GM18502 (cell line): ENCODE measurements around the gene GSG1.

Experiments used
- ATAC-seq: cut with Tn5 transposase; IDR thresholded peaks from one replicate; pipeline ENCODE4 v1.9.1; 2021; ENCODE audit warnings: mild to moderate bottlenecking; ENCODE audit not compliant: unreplicated experiment, poor library complexity

The GSG1 gene

DNA sequence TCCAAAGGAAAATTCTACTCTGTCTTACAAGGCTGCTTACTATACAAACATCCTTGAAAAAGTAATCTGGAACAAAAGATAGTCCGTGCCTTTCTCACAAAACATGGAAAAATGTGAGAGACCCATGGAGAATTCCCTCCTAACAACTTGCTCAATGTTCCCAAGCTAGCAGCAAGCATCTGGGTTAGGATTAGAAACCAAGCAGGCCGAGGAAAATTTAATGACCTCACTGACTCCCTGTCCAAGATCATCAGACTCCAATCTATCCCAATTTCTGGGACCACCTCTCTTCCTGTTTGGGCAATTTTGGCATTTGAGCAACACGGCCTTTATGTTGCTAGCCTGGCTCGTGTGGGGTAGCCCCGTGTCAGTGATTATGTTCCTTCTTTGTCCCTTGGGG, 18.1 kb upstream of the GSG1 start:
- no peak for ATAC-seq

DNA sequence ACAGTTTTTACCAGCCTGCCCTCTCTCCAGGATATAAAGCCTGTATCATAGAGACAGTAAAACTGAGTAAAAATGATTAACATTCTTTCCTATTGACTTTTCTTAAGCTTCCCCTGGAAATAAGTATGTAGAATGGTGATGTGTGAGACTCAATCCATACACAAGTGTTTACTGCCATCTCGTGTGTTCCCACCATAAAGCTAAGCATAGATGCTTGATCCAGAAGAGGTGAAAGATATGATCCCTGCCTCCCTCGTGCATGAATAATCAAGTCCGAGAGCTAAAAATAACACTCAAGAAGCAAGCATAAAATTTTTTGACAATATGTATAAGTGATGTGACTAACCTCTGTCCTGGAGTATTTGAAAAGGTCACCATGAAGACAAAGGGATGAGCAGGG, 16.9 kb upstream of the GSG1 start:
- no peak for ATAC-seq

DNA sequence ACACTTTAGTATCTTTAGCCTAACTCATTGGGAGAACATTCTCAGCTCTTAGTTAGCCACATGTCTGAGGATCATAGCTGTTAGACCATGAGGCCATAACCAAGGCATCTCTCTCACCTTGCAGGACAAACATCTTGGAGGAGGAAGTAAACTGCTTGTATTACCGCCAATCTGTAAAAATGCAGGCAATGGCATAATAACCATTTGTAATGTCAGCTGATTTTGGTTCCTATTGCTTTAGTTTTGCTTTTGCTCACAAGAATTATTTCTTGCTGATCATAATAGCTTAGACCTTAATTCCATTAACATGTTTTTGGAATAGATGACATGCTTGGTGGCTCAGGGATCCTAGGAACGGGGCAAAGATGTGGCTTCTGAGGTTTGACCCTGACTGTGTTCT, 16.4 kb upstream of the GSG1 start:
- ATAC-seq: no peak

DNA sequence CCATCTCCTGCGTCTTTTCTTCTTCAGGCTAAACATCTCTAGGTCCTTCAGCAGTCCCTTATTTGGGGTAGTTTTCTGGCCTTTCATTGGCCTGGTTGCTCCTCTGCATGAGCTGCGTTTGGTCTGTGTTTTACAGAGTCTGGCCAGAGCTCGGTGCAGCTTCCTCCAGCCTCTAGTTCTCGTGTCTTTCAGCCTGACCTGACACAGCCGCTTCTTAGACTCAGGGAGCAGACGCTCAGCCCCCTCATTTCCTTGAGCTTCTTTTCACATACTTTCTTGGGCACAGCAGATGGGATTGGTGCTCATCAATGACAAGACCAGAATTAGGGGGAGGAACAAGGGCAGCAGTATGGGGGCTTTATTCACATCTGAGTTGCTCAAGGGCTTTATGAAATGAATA, 13.6 kb upstream of the GSG1 start:
- no peak for ATAC-seq

DNA sequence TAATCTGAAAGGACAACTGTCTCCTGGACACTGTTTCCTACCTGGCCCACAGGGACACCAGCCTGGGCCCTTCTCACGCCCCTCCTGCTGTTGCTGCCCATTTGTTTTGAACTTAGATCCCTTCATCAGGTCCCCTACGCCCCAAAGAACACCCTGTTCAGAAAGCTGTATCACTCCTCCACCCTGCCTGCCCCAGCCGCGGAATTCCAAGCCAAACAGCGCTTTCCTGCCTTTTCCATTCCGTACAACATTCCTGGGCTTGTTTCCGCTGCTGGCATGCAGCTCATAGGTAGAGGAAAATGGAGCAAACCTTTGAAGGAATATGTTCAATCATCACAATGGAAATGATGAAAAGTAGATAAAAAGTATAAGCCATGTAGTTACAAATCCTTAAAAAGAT, 12.8 kb upstream of the GSG1 start:
- ATAC-seq: no peak

DNA sequence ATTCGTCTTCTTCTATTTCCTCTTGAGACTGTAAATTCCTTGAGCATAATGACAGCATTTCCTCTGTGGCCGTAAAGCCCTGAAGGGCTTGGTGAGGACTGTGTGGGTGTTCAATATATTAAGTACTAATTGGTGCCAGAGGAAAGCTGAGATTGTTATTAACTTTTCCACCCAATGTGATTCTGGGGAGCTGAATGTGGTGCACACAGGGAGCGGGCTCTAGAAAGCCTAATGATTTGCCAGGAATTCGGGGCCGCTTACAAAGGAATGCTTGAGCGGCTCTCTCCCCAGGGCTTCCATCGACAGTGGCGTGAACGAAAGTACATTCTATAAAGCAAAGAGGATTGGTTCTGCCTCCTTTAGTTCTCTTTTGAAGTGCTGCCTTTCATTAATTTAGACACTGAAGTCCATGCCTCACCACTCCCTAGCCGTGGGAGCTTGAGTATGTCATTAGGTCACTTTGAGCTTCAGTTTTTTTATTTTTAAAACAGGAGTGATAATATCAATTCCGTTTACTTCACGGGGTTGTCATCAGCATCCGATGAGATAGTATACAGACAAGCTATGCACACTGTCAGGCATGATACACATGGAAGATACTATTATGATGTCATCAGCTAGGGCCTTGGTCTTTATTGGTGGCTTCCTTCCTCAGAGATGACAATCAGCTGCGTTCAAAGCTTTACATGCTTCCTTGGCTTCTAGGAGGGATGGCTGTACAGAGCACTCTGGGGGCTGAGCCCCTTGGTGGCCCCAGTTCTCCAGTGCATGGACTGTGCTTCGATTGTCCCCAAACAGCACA, 11.0 kb upstream of the GSG1 start:
- ATAC-seq: no peak

DNA sequence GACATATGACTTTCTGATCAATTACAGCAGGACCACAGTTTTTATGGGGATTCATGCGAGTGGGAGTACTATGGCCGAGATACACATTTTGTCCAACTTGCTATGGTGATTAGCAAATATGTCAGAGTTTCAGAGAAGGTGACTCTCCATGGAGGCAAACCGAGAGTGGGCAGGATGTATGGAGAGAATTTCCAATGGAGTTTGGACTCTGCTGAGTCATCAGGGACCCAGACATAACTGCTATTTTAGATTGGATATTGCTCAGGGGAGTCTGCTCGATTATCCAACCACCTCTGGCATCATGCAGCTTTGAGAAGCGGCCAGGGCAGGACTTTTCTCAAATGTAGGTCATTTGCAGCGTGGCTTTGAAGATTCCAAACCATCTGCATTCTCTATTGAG, 9.5 kb upstream of the GSG1 start:
- ATAC-seq: no peak

DNA sequence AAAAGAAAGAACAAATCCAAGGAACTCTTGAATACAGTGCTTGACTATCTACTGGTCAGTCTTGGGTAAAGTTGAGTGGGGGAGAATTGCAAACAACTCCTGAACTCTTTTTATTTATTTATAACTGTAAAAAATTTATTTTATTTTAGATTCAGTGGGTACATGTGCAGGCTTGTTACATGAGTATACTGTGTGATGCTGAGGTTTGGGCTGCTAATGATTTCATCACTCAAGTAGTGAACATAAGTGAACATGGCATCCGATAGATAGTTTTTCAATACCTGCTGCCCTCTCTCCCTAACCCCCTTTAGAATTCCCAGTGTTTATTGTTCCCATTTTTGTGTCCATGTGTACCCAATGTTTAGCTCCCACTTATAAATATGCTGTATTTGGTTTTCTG, 3.2 kb upstream of the GSG1 start:
- ATAC-seq: no peak

DNA sequence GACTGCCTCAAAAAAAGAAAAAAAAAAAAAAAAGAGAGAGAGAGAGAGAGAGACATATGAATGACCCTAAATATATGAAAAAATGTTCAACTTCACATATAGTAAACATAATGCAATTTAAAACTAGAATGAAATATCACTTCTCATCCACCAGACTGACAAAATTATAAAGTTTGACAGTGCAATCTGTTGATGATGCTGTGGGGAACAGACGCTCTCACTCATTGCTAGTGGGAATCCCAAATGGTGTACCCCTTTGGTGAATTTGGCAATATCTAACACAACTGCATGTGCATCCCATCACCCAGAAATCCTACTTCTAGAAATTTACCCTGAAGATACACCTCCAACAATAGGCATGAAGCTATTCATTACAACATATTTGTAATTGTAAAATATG, 2.3 kb upstream of the GSG1 start:
- no peak for ATAC-seq

DNA sequence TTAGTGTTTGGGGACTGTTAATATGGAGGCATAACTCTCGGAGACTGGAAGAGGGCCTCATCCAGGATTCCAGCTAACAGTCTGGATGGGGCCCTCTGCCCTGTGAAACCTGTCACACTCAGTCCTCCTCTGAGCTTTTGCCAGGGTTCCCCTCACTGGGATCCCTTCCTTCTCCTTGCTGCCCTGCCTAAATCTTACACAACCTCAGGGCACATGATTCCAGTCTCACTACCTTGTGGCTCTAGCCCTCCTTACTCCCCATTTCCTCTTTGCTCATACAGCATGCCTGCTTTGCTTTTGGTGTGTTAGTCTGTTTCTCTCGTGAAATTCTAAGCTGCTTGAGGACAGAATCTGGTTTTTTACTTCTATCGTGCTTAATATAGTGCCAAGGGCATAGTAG, 942 bp upstream of the GSG1 start:
- ATAC-seq: no peak

DNA sequence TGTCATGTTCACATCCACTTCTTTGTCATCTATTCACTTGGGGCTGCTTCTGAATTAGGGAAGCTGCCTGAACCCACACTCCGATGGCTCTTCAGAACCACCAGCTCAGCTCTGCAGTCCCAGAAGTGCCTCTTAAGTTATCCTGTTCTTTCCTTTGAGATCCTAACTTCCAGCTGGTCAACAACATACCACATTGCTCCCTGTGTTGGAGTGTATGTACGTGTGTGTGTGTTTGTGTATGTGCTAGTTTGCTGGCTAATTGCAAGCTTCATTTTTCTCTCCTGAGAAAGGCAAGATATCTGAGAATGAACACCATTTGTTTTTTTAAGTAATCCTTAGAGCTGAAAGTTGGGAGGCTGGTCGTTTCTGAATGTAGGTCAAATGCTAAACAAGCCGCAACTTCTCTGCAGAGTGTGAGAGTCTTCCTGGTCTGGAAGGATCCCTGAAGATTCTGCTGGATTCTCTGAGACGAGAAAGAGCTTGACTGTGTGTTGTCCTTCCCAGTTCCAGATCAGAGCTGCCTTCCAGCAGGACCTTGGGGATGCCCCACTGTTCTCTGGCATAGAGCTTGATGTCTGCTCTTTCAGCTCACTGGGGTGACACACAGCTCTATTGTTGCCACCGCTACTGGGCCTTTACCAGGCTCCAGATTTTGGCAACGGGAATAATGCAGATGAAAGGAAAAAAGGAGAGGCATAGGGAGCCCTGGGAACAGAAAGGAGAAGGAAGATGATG, 839 bp downstream of the GSG1 start:
- no peak for ATAC-seq

DNA sequence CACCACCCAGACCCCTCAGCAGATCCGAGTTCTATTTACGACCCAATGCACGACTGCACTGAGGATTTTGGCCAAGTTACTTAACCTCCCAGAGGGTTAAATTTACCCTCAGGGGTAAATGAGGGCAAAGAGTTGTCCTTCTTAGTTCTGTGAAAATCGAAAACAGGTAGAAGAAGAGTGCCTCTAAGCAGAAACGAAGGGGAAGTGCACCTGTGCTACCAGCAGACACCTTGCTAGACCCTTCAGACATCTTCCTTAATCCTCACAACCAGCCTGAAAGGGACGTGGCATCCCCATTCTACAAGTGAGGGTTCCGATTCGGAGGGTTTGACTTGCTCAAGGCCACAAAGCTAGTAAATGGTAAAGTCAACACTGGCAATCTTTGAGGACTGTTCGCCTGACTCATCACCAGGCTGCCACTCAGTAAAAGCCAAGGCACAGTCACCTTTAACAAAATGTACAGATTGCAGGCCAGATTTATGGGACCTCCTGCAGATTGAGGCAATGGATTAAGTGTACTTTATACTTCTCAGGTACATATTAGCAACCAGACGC, 1.6 kb downstream of the GSG1 start:
- no peak for ATAC-seq

DNA sequence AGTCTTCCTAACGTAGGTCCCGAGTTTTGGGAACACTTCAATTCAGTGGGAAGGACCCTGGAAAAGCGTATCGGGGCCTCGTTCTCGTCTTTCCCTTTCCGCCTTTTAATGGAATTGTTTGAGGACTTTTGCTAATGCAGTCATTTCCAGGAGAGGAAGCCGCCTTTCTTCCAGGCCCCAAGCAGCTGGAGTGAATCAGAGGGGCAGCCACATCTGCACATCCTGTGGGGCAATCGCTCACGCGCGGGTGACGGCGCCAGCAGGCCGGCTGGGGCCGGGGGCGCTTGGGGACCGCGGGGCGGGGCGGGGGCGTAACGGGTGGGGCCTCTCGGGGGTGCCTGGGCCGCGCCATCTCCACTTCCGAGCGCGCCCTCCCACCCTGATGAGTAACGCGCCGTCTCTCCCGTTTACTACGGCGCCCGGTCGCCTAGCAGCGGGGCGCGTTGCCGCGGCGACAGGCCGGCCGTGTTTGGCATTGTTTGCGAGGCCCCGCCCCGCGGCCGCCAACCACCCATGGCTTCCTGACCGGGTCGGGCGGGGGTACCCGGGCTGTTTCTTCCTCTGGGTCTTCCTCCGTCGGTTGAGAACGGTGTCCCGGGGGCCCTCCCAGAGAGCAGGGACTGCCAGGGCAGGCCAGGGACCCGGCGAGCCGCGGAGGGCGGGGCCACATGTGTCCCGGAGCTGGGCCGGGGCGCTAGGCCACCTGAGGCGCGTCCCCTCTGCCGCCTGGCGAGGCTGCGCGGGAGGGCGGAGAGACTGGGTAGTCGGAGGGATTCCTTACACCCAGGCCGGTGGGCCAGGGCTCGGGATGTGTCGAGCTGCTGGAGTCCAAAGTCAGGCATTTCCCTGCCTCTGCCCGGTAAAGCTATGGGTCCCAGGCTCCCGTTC, 2.3 kb downstream of the GSG1 start:
- ATAC-seq: peak; percentile 84

DNA sequence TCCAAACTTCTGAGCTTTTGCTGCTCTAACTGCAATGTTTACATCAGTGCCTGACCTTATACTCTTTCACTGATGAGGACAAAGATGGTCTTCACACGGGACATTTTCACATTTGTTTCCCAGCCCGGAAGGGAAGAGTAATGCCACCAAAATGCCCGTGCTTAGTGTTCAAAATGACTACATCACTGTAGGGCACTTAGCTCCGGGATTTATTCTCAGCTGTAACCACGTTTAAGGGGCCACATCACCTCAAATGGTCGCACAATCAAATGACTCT, 2.9 kb downstream of the GSG1 start:
- no peak for ATAC-seq

DNA sequence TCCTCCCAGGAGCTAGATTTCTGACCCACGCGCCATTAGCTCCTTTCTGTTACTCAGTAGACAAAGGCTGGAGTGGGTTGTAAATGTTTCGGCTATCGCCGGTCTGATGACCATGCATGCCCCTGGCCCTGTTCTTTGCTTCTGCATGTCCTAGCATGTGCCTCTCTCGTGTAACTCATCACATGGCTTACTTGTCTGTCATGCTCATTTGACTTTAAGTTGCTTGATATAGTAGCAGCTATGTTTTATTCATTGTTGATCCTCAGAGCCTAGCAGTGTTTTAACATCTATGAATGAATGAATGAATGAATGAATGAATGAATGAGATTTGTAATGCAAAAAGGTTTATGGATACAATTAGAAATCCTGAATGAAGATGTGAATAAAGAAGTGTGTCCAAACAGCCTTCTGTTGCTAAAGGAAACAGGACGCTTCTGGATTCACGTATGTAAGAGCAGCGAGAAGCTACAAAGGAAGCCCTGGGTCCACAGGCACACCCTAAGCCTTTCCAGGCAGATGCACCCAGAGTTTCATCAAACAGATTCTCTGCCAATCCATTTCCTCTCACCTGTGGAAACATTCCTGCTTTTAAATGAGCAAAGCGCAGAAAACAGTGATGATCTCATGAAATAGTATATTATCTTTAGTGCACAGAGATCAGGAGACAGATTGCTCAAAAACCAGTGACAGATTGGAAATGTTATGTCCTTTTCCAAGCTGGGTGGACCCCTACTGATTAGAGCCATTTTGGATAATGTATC, 3.4 kb downstream of the GSG1 start:
- no peak for ATAC-seq

DNA sequence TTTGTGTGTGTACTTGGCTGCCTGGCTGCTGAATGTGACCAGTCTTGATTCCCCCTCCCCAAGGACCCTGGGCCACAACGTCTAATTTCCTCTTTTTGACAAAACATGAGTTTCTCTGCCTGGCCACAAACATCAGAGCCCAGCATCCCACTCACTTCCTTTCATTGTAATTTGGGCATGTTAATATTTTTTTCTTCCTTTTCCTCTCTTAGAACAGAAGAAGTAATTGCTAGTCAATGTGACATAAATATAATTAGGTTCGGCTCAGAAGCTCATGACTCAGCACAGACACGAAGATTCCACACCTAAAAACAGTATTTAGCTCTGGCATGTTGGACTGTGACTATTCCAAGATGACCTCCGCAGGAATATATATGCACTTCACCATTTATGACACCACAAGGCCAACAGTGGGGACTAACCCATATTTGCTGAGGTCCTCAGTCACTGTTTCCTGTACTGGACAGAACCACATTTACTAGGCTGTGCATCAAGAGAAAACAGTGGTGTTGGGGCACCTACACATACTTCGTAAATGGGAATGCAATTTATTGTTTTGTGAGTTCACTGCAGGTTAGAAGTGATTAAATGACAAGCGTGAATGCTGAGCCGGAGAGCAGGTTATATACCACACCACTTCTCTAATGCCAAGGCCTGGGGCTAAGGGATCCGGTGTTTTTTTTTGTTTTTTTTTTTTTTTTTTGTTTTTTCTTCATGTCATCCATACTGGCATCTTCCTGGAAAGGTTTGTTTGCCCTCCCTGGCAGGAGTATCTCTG, 4.2 kb downstream of the GSG1 start:
- ATAC-seq: no peak

DNA sequence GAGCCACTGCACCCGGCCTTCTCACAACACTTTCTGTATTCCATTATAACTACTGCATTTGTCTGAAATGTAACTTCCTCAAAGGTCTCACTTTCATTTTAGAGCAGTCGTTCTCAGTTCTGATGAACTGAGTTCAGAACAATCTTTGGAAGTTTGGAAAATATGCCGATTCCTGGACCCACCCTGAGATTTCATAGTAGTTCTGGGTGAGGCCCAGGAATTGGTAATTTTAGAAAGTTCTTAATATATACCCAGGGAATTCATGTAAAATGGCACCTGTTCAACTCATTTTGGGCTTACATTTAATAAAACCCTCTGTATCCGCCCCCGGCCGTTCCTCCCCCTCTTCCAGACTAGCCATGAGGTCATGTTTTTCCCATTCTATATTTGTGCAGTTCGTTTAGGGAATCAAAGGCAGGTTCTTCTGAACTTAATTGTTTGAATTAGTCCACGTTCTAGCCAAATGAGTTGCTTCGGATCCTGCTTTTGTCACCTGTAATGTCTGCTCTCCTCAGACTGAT, 5.9 kb downstream of the GSG1 start:
- no peak for ATAC-seq

DNA sequence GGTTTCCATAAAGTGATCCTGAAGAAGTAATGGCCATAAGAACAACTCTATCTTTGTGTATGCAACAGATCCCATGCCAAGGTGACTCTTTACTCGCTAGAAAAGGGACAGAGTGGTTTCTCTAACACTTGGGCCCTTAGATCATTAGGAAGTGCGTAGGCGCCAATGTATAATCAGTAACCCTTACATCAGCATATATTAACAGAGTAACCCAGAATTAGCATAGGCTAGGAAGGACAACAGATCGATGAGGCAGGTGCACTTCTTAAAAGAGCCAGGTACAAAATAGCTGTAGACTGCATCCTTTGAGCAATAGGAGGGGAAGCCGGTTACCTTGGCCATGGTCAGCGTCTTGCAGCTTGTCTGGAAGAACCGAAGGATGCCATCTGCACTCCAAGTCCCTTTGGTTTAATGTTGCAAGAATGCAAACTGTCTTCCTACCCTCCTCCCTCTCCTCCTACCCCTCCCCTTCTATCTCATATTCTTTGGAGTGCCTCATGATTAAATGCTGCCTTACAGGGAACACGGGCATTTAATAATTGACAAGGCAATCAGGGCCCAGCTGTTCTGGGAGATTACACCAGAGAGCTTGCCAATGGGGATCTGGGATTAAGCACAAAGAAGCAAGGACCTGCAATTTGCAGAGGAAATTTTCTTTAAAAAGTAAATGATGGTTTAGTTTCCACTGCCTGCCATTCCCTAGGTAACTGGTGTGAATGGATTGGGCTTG, 8.0 kb downstream of the GSG1 start:
- ATAC-seq: no peak

DNA sequence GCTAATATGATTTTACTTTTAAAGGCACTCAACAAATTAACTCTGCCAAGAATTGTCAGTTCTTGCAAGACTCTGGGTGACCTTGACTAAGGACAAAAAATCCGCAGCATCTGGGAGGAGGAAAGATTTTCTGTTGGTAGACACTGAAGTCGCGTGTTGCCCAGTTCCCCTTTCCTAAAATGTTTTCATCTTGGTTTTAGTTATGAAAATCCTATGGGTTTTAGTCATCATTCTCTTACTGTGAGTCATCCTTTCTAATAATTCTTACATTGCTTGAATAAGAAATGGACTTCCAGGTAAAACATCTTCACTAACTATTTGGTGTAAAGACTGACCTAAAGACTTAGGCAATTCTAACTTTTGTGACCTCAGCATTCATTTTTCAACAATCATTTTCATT, 9.1 kb downstream of the GSG1 start:
- ATAC-seq: peak; percentile 64
